NK-92 (cell line): ENCODE measurements around the gene TMEM132D.
"Not testable (repeated sequence)": the region's sequence is repeated elsewhere in the genome, so short reads cannot be mapped to it uniquely, and the experiment has no call there.

Experiments
- DNase-seq: peaks from one replicate; lab custom pipeline; 2025; ENCODE audit not compliant: unreplicated experiment; lab: John Stamatoyannopoulos, UW

Gene TMEM132D

DNA sequence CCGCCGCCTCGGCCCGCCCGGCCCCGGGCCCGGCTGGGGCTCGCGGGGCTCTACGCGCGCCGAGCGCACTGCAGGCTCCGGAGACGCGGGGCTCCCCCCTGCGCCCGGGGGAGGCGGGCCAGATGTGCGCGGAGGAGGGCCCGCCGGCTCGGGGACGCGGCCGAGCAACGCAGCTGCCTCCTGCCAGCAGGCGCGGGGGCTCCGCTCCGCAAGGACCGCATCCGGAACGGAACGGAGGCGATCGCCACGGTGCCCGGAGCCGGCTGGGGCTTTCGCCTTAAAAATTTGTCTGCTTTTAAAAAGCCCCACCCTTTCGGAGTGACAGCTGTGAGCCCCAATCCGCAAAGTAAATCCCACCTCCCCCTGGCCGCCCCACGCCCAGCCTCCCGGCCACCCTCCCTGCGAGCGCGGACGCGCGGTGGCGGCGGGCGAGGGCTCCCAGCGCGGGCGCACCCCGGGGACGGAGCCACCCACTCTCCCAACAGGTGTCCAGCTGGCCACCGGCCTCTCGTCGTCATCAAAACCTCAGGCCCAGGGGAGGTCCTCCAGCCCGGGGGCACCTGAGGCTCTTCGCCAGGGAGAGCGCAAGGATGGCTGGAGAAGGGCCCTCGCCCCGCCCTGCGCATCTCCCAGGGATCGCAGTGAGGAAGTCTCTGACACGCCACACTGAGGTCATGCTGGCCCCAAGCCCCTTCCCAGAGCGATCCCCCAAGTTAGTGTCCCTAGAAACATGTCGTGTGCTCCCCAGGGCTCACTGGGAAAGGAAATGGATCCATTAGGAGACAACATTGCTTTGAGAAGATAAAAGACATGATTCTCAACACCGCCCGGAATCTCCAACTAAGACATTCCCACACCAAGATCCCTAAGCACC, at the start of gene TMEM132D:
Gene TMEM132D, minus strand, starts transcription at position 70 of the 874 bp plus-strand sequence.
- DNase-seq: no peak

DNA sequence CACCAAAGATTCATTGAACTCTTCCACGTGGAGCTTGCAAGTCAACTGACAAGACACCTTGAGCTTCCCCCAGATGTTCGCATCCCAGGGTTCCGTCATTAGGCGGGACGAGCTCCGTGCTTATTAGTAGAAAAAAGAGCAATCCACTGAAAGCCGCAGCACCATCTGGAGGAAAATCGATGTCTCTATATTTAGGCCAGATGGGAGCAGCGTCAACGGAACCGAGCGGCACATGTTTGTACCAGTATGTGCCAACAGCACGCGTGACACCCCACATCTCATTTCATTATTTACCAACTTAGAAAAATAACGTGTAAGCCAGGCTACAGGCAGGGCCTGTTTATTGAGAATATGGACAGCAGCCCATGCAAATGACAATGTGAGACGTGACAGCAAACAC, 45.8 kb upstream of the TMEM132D start:
- DNase-seq: no peak

DNA sequence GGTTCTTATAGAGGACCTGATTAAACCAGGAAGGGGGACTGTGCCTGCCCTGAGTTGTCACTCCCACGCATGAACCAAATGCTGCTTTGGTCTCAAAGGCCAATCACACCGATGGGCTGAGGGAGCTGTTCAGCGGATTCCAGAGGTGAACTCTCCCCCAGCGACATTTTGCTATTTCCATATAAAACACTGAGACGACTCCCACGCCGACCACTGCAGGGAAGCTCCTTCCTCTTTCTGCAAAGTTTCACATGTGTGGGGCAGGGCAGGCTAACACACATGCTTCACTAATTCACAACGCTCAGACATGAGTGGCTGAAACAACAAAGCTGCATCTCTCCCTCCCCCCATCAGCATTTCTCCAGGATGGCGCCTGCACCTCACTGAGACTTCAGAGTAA, 37.8 kb upstream of the TMEM132D start:
- DNase-seq: no peak

DNA sequence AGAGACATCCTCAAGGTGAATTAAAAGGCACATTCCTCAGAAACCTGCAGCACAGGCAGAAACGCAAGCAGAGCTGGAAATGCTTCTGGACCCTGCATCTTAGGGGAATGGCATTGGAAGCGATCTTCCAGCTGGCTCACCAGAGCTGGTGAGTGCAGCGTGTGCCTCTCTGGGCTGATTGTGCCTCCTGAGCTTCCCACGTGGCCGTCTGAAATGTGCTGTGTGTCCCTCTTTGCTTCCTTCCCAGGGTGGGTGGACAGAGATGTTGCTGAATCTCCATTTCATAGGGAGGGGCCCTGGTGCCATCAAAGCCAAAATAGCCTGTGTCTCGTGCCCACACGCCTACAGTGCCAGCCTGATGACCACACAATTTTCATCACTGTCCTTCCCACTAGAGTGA, 34.3 kb upstream of the TMEM132D start:
- DNase-seq: no peak

DNA sequence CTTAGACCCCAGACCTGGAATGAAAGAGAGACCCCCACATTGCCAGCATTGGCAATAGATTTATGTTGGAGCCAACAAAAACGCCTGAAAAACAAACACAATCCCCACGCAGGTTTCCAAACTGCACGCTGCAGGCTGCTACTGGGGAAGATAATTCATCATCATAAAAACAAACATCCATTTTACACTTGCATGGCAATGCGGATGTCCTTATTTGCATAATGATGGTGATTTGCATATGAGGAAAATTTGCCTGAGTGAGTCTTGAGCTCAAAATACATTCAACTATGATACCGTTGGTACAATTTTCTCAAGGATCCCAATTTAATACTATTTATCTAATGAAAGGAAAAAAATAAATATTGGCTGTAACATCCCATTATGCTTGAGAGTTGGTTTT, 33.6 kb upstream of the TMEM132D start:
- no peak for DNase-seq

DNA sequence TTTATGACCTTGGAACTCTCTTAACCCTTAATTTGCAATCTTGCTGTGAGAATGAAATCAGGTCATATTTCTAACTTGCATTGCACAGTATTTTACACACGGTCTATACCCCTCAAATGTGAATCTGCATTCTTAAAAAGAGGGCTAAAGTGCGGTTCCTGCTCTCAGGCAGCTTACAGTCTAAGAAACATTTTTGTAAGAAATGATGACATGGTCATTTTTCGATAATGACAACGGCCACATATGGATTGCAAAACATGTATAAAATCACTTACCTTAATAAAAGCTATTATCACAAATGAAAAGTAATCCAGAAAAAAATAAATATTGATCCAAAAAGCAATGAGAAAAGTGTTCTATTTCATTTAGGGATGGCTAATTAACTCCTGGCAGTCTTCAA, 24.8 kb upstream of the TMEM132D start:
- no peak for DNase-seq

DNA sequence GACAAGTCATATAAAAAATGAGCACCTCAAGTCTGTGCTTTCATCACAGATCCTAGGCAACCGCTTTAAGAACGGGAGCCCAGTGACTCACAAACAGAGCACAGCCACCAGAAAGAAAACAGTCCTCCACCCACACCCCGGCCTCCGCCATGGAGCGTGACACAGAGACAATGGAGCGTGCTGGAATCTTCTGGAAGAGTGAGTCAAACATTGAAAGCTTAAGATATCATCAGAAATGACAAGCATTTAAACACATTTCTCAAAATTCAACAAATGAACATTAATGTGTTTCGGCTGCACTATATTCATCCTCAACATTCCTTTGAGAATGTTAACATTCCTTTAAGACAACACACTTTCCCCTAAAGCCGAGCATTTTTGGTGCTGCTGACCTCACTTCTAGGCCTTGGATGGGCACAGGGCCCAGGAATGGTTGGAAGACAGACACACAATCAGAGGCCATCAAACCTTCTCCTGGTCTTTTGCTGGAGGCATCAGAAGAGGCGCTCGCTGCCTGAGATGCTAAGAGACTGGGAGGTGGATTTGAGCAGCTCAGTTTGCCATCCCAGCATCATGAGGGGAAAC, 23.6 kb upstream of the TMEM132D start:
- DNase-seq: no peak

DNA sequence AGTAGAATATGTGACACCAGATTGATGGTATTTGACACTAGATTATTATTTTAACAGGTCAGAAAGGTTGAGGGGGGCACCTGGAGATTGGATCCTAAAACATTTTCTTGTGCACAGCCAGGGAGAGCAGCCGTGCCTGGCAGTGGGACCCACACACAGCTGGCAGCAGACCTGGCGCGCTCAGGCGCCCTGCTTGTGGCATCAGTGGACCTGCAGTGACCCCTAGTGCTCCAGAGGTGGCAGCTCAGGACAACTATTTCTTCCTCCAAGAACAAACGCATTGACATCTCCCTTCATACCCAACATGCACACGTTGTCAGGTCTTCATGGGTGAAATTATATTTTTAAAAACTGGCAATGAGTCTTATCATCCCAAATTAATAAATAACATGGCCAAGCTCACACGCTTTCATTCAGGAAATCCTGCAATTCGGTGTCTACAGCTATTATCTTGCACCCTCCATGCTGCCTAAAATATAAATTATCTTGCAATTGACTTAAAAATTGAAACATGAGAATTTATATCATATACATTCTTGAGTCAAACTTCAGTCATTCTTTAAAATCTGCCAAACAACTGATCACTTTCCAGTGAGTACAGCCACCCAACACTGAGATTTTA, 7.7 kb upstream of the TMEM132D start:
- DNase-seq: no peak

DNA sequence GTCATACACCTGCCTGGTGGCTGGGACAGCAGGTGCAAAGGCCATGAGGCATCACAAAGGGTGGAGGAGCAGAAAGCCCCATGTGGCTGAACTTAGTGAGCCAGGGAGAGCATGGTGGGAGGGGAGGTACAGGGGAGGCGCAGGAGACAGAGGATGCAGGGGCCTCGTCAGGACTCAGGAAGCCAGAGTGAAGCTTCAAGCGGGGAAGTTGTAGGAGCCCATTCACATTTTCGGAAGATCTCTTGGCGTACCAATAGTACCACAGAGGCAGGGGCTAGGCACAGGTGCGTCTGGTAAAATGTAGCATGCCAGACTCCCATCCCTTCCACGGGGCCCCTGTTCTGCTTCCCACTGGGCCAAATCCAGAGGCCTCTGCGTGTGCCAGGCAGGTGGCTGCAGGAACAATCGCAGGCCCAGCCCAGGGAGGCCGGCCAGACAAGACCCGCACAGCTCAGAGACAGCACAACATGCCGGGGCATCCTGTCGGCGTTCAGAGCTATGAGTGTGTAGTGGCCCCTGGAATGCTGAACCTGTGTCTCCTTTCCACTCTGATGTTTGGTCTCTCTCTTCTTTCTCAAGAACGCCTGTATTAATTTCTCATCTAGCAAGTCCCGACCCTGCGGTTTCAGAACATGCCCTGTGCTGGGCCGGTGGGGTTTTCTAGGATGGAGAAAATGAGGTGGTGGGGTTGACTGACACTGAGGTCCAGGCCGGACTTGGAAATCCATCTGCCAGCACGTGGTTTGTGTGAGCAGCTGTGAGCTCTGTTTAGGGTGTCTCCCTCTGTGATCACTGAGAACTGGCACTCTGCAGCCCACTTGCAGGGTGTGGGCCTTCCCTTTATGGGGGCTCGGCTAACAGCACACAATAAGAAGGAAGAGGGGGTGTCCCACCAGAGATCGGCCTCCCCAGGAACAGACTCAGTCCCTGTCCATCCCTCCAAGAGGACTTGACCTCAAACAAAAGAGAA, 5.5 kb upstream of the TMEM132D start:
- no peak for DNase-seq

DNA sequence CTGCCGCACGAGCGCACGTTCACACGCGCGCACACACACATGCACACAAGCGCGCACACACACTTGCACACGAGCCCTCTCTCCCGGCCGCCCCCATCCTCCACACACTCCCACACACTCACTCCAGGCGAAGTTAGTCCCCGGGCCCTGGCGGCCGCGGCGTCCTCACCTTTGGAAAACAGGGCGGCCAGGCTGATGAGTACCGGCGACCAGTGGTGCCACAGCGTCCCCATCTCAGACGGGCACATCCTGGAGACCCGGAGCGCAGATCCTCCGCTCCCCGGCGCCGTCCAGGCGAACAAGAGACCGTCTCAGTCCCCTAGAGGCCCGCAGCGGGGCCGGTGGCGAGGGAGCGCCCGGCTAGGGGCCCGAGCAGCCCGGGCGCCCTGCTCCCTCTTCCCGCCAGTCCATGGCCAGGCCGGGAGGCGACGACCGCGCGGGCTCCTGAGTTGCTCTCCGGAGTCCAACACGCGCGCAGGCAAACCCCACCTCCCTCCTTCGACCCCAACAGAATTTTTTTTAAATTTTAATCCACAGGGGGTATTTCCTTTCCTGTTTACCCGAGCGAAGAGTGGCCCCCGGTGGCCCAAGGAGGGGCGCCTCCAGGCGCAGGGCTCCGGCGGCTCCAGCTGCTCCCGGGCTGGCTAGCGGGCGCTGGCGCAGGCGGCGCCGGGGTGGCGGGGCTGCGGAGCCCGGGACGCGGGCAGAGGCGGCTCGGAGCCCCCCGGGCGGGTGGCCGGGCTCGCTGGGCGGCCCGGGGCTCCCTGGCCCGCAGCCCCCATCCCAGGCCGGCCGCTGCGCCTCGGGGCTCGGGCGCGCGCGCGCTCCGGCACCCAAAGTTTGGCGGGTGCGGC, 506 bp downstream of the TMEM132D start:
- DNase-seq: no peak

DNA sequence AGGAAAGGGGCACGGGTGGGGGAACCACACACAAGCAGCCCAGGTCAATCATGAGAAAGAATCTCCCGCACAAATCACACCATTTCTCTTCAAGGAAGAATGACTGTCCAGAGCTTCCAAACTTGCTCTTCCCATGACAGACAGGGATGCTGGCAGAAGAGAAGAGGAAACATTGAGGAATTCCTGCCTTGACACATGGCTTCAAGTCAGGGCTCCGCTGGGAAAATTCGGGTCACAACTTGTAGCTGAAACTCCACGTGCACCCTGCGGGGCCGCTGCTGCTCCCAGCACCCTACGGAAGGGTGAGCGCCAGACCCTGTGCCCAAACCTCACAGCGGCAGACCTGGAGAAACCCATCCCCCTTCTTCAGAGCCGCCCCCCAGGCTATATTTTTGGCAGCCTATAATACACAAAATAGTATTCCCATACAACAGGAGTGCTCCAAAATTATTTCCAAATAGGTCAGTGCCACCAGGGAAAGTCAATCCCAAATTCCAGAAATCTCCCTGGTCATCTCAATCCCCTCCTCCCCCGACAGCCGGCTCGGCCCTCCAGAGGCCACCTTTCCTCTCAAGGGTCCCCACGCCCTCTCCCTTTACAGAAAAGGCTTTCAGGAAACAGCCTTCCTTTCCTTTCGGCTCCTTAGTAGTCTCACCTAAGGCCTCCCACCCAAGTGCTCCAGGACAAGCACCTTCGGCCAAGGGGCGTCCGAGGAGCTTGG, 1.3 kb downstream of the TMEM132D start:
- no peak for DNase-seq

DNA sequence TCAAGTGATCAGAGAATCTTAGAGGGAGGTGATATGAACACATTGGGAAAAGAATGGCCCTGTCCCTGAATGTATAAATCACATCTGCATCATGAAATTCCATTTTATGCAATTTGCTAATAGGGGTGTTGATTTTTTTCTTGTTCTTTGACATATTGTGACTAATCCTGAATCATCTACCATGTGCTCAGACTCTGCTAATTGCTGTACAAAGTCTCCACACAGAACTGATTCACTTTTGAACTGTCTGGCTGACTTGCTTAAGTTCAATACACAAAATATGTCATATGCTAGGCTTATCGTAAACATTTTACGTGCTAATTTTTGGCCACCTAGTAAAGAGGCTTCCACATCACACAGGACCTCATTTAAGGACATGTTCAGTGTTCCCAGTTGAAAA, 2.6 kb downstream of the TMEM132D start:
- no peak for DNase-seq

DNA sequence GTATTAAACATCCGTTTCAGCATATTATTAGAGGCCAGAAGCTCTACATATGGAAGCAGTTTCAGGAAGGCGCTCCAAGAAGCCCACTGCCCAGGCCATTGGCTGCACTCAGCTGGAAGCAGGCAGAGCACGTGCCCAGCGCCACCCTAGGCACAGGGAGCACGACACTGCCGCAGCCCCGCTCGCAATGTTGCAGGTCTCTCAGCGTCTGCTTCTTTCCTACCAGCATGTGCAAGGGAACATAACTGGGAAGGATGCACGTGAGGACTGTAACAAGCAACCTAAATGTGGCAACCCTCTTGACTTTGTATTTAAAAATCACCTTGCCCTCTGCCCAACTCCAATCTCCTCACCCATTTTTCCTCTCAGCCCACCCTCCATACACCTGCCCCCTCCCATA, 3.5 kb downstream of the TMEM132D start:
- no peak for DNase-seq

DNA sequence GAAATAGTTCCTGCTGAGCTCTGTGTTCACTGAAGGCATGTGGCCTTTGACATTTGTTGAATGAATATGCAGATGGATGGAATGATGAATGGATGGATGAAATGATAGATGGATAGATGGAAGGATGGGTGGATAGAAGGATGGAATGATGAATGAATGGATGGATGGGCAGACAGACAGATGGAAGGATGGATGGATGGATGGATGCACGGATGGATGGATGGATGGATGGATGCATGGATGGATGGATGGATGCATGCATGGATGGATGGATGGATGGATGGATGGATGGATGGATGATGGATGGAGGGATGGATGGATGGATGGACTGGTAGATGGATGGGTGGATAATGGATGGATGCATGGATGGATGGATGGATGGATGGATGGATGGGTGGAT, 4.8 kb downstream of the TMEM132D start:
- DNase-seq: not testable (repeated sequence)

DNA sequence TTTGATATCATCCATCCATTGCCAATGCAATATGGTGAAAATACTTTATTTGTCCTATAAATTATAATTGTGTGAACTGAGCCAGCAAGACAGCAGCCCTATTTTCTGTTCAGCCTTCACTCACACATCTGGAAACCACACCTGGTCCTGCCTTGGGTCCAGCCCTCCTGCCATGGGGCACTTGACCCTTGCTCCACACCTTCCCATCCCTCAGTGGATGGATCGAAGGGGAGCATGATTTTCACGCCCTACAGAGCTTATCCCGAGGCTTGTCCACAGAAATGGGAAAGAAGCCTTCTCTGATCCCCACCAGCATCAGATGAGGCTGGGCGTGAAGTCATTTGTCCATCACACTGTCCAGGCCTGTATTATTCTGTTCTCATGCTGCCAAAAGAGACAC, 10.1 kb downstream of the TMEM132D start:
- DNase-seq: no peak

DNA sequence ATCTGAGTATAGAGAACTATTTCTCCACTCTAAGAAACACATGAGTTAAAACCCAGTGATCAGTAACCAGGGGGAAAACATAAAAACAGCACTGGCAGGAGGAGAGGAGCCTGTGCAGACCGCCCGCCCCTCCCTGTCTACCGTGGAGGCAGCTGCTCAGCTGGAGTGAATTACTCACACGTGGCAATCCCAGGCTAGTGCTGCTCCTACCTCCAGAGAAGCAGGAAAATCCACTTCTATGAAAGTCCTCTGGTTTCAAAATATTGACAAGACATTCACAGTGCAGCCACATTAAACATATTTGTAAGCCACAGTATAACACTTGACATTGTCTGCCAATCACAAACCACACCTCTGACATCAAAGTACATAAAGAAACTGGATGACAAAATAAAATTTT, 16.7 kb downstream of the TMEM132D start:
- DNase-seq: no peak

DNA sequence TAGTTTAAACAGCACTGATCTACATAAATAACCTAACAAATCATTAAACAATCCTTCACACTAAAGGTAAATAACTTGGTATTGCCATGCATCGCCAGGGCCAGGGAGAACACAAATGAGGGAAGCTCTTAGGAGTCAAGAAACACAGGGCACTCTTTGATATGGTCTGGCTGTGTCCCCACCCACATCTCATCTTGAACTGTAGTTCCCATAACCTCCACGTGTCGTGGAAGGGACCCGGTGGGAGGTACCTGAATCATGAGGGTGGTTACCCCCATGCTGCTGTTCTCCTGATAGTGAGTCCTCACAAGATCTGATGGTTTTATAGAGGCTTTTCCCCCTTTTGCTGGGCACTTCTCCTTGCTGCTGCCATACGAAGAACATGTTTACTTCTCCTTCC, 17.3 kb downstream of the TMEM132D start:
- no peak for DNase-seq

DNA sequence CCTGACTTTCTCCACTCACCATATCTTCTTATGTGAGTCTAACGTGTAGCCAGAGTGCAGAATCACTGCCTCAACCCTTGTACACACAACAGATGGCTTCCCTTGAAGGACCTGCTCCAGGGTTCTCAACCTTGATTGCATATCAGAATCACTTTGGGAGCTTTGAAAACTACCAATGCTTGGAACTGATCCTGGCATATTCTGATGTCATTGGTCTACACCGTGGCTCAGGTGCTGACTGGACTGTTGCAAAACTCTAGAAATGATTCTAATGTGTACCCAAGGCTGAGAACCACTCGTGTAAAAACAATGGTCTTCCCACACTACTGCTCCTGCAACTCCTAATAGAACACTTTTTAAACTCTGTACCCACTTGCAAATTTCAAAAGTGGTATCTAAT, 18.5 kb downstream of the TMEM132D start:
- no peak for DNase-seq

DNA sequence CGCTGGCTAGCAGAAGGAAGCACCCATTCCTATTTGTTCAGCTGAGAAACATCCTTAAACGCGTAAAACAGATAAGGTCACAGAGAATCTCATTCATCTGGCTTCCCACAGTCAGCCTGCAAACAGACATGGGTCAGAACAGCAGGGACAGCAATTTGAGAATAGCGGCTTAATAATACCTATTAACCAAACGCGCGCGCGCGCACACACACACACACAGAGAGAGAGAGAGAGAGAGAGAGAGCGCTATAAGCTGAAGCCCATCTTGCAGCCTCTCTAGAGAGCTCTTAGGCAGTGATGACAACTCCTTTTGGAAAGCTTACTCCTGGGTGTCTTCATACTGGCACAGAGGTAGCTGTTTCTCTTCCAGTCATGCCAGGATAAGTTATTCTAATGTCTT, 26.4 kb downstream of the TMEM132D start:
- DNase-seq: no peak

DNA sequence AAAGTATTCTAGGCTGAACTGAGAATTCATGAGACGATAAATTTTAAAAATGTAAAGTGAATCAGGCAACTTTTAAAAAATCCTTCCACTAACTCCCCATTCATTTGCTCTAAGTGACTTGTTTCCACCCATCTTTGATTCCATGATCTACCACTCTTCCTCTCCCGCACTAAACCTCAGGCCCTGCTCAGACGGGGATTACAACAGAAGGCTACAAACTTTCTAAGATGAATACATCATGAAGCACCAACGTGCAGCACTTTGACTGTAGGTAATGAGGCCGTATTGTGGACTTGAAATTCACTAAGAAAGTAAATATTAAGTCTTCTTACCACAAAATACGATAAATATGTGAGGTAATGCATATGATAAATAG, 30.0 kb downstream of the TMEM132D start:
- no peak for DNase-seq
